Measurements from ENCODE around the gene SPDYE2B.
"Not testable (repeated sequence)": the region's sequence is repeated elsewhere in the genome, so short reads cannot be mapped to it uniquely, and the experiment has no call there.

The SPDYE2B gene, protein sequence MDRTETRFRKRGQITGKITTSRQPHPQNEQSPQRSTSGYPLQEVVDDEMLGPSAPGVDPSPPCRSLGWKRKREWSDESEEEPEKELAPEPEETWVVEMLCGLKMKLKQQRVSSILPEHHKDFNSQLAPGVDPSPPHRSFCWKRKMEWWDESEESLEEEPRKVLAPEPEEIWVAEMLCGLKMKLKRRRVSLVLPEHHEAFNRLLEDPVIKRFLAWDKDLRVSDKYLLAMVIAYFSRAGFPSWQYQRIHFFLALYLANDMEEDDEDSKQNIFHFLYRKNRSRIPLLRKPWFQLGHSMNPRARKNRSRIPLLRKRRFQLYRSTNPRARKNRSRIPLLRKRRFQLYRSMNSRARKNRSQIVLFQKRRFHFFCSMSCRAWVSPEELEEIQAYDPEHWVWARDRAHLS

DNA sequence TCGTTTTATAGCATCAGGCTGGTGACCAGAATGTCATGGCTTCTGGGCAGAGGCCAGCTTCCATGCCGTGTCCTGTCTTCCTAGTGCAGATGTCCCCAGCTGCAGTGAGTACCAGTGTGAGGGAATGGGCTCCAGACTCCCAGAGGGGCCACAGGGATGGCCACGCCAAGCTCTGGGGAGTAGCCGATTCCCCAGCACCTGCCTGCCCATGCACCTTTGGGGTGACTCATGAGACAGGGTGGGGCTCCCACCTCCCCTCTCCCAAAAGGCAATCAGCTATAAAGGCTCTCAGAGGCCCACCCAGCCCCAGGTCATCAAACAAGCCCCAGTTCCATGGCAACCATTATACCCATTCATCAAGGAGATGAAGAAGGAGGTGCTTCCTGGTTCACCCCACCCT lies at the start of gene SPDYE2B:
TSS of gene SPDYE2B (plus strand) at position 396 of the 400 bp plus-strand sequence. CDS start 2,030 bp downstream, outside the sequence.
- not testable (repeated sequence) for TF ChIP-seq USF1 (IDR thresholded peaks at IDR 0.05); NFIC (IDR thresholded peaks at IDR 0.05); TCF12 (IDR thresholded peaks at IDR 0.05; ENCODE audit: low read depth)

- TF ChIP-seq ZBTB7A (IDR thresholded peaks at IDR 0.05; ENCODE audit: low read depth), result peak; percentile 67; the same call in 1 of the 2 replicates
These were observed 33.5 kb upstream of the SPDYE2B start, which contains the start of gene RASA4 for GRCh38 chr7:102616507-102617125. Gene RASA4, minus strand, starts transcription at chr7:102616756. Its CDS starts 67 bp downstream, at chr7:102616689.

- TF ChIP-seq NFIC (IDR thresholded peaks at IDR 0.05); USF1 (IDR thresholded peaks at IDR 0.05); TCF12 (IDR thresholded peaks at IDR 0.05; ENCODE audit: low read depth): not testable (repeated sequence)
These were observed 7.4 kb upstream of the SPDYE2B start, which contains the start of gene UPK3BL1 for GRCh38 chr7:102642691-102643090. Gene UPK3BL1, minus strand, starts transcription at chr7:102642791. Its CDS starts 50 bp downstream, at chr7:102642741.

GRCh38 chr7:102671166-102671955 lies 21.2 kb downstream of the SPDYE2B start, which contains the start of gene POLR2J2:
Gene POLR2J2, minus strand, starts transcription at chr7:102671663. Its CDS starts 62 bp downstream, at chr7:102671601.
- not testable (repeated sequence) for TF ChIP-seq TCF12 (IDR thresholded peaks at IDR 0.05; ENCODE audit: low read depth); EGR1 (IDR thresholded peaks at IDR 0.05); RAD21 (IDR thresholded peaks at IDR 0.05; ENCODE audit: low read depth)

- peak; percentile 17; the same call in 1 of the 2 replicates for TF ChIP-seq NFIC (IDR thresholded peaks at IDR 0.05)
These were observed 49.0 kb downstream of the SPDYE2B start for GRCh38 chr7:102698962-102699750.
